HG03064 (cell line): ENCODE results near the gene NARS2.

Experiments
- ATAC-seq: cut with Tn5 transposase; IDR thresholded peaks from one replicate; pipeline ENCODE4 v1.9.1; 2021; ENCODE audit warnings: low read depth; ENCODE audit not compliant: unreplicated experiment

Gene NARS2

DNA sequence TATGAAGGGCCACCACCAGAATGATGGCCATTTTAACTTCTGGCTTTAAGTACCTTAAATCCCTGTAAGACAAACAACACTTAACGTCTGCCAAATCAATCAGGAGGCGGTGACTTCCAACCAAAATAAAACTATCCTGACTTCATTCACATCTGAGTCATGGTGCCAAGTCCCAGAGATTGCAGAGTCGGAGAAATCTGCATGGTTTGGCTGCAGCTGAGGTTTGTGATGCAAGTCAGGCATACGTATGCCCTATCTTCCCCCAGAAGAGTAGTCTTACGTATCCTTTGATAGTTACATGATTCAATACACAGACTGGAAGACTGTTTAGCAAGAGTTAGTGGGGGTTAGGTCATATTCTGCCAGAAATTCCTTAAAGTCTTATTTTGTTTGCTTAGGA, 155.3 kb downstream of the NARS2 start:
- ATAC-seq: no peak

DNA sequence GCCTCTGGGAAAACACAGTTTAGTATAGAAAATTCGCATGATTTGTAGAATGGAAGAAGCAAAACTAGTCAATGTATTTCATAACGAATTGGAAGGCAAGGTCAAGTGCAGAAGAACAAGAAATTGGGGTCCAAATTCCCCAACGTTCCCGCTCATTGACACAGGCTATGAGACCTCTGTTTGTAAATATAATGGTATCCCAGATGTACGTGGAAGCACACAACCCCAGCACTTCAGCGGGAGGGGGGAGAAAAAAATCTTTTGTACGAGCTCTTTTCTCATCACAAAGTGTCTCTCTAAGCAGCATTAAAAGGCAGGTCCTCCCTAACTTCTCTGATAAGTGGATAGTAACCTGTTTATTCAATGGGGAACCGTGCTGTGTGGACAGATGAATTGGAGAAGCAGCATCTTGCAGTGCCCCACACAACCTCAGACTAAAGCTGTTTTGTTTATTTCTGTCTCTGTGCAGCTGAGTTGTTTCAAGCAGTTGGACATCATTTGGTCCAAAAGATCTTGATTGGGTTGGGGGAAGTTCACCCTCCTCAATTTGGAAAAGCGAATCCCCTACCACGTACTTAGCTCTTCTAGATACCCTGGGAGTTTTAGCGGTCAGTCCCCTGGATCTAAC, 156.0 kb downstream of the NARS2 start:
- no peak for ATAC-seq

DNA sequence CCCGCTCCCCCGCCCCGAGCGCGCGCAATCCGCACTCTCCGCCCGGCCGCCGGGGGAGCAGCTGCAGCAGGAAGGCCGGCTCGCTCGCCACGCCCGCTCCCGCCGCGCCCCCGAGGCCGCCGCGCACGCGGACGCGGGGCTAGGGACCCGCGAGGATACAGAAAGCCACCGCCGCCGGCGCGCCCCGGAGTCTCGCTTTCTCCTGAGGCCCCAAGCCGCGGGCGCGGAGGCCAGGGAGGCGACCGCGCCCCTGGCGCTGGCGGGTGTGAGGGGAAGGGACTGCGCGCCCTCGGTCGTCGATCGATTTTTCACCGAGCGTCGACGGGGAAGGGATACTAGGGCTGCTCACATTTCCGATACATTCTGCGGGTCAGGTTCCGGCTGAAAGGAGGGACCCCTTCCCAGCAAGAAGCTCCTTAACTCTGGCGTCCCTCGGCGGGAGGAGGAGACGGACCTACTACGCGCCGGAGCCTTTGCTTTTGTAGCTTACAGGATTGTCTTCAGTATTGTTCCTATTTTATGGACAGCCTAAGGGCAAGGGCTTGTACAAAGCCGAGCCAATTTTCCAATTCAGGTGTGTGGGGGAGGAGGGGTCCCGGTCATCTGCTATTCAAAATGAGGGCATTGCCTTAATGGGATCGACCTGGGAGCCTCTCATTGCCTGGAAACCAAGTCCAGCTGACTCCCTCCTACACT, 156.6 kb downstream of the NARS2 start:
- no peak for ATAC-seq

- ATAC-seq: peak; percentile 54
These were observed 157.3 kb downstream of the NARS2 start, which contains the start of gene GAB2 for GRCh38 chr11:78417175-78417887. TSS of gene GAB2 (minus strand) at chr11:78417820. CDS start at chr11:78417720, 100 bp downstream.

GRCh38 chr11:78416285-78417174, 158.1 kb downstream of the NARS2 start:
- ATAC-seq: peak; percentile 41

DNA sequence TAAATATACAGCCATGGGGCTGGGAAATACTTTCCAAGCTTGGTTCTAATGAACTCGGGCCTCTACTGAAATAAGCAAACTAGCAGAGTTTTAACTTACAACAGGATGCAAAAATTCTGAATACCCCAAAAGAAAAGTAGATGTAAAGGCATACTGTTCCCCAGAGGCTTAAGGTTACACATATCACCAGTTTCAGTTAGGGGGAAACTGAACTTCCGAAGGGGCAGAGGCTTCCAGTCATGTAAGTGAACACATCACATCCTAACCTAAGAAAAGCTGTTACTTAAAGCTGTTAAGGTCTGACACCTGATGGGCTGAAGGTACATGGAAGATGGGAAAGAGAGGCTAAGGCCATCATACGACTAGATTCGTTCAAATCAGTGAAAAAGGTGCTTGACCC, 159.3 kb downstream of the NARS2 start:
- no peak for ATAC-seq

DNA sequence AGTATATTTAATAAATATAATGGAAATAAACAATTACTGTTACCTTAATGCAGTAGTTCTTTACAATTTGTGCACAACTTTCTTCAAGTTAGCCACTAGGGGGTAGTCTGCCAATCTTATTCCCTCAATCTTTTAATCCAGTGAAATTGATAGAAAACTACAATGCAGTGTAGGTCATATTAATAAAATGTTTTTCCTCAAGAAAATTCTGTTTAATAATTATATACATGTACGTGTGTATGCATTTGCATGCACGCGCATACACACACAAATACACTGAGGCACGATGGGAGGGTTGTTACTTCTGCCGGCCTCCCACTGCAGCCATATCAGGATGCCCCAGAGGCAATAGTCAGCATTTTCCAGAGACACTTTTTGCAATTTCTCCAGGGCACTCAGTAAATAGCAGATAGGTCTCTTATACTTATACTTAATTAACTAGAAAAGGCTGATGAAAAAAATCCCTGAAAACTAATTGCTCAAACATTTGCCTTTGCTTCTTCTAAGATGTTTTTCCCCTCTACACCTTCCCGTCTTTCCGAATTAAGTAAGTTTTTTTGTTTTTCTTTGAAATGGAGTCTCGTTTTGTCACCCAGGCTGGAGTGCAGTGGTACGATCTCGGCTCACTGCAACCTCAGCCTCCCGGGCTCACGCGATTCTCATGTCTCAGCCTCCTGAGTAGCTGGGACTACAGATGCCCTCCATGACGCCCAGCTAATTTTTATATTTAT, 160.2 kb downstream of the NARS2 start:
- no peak for ATAC-seq

DNA sequence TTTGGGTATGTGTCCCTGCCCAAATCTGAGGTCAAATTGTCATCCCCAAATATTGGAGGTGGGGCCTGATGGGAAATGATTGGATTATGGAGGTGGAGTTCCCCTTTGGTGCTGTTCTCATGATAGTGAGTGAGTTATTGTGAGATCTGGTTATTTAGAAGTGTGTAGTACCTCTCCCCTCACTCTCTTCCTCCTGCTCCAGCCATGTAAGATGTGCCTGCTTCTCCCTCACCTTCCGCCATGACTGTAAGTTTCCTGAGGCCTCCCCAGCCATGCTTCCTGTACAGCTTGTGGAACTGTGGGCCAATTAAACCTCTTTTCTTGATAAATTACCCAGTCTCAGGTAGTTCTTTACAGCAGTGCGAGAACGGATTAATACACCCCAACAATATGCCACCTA, 166.0 kb downstream of the NARS2 start:
- ATAC-seq: no peak

GRCh38 chr11:78406568-78407196, 168.0 kb downstream of the NARS2 start:
- ATAC-seq: no peak

- no peak for ATAC-seq
These were observed 168.9 kb downstream of the NARS2 start for GRCh38 chr11:78405805-78406204.

GRCh38 chr11:78403781-78404180, 170.9 kb downstream of the NARS2 start:
- no peak for ATAC-seq

GRCh38 chr11:78402847-78403246, 171.8 kb downstream of the NARS2 start:
- no peak for ATAC-seq

DNA sequence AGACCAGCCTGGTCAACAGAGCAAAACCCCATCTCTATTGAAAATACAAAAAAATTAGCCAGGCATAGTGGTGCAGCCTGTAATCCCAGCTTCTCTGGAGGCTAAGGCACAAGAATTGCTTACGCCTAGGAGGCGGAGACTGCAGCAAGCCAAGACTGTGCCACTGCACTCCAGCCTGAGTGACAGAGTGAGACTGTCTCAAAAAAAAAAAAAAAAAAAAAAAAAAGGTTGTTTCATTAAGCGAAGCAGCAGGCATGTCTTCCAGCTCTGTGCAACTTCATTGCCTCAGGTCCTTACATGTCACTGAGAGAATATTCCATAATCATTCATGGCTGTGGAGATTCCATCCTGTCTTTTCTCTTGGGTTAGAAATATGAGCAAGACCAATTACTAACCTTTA, 174.0 kb downstream of the NARS2 start:
- ATAC-seq: no peak

DNA sequence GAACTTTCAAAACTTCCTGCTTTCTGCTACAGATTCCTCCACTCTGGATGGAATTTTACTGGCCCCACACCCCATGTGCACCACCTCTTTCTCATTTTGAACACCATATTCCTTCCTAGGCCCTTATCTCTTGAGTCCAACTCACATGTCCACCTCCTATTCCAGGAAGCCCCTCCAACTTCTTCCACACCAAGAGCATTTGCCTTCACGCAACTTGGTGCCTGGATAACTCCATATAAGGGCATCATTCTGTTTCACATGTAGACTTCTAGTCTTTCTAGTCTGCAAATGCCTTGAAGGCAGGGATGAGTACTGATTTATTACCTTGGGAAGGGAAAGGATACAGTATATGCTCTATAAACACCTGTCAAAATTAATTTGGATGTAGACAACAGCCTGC, 174.5 kb downstream of the NARS2 start:
- no peak for ATAC-seq

GRCh38 chr11:78399136-78399535, 175.5 kb downstream of the NARS2 start:
- no peak for ATAC-seq

DNA sequence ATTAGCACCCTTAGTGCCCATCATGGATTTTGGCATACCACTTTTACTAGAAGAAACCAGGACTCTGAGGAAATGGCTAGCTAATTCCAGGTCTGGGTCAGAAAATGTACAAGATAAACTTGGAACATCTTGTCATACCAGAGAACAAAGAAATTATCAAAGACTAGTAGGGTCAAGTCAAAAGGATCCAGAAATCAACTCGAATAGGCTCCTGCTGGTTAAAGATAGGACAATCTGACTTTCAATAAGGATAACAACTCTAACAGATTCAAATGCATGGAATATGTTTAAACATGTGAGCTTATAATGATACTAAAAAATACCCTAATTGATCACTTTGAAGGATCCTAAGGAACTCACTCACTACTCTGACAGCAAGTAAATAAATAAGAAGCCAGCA, 175.9 kb downstream of the NARS2 start:
- no peak for ATAC-seq

DNA sequence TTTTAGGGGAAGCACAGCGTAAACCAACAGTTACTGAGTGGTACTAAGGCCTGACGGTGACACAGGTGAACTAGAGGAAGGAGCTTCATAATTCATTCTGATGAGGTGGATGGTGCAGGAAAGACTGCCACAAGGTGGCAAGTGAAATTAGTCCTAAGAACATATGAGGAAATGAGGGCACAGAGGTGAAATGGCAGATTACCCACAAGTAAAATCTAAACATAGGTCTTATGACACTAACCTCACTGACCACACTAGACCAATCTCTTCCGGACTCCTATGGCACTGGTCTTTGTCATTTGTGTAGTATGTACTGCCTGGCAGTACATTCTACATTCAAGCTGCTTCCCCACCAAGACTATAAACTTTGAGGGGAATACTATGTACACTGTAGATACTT, 177.3 kb downstream of the NARS2 start:
- ATAC-seq: no peak

GRCh38 chr11:78395597-78395996, 179.1 kb downstream of the NARS2 start:
- ATAC-seq: no peak

- no peak for ATAC-seq
These were observed 181.8 kb downstream of the NARS2 start for GRCh38 chr11:78392854-78393253.

GRCh38 chr11:78391424-78391823, 183.2 kb downstream of the NARS2 start:
- no peak for ATAC-seq
